Skeletal muscle cell (primary cell): ENCODE data around the gene TBATA.
A peak's percentile ranks its signal among the peaks of the same experiment; 100 is the strongest.

Experiments
- DNase-seq: peaks from one replicate; pipeline ENCODE4 v3.0.0-alpha.2; 2010; ENCODE audit warnings: low read depth
- H3K4me3 ChIP-seq: 2 replicates; pipeline ENCODE4 v1.5.1; 2011; ENCODE audit warnings: low read depth, mild to moderate bottlenecking, control low read depth, low read length, moderate library complexity

TBATA gene

DNA sequence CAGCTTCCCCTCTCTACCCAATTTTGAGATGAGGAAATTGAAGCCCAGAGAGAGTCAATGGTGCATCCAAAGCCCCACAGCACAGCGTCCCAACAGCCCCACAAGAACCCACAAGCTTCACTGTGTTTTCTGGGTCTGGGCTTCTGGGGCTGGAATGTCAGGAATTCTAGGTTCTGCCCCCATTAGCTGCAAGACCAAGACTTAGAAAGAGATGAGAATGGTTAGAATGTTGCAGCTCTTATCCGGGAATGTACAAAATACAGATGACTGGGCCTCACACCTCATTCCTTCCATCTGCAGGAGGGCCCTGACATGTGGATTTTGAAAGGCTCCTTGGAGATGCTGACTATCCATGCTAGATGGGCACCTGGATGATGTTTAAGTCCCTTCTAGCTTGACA is 24.5 kb upstream of the TBATA start:
- no peak for DNase-seq

DNA sequence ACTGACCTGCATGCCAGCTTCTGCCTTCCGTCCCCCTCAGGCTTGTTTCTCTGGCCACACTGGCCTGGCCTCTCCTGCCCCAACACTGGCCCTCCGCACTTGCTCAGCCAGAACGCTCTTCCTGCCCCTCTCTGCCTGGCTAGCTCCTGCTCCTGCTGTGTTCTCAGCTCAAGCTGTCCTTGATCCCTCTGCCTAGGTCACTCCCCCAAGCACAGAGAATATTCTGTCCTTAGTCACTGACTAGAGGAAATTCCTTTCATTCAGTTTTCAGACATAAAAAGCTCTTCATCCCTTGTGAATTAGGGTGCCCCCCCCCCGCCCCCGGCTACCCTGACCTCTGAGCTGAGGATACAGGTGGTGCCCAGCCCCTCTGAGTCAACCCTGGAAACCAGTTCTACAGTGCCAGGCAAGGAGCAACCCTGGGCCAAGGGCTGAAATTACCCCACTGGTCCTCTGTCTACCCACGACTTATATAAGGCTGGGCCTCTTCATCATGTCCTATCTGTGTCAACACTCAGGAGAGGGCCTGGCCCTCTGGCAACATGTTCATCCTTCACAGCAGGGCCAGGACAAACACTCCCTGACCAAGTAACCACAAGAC is 23.9 kb upstream of the TBATA start:
- H3K4me3 ChIP-seq = no peak overlapping the region
- DNase-seq = no peak

More for the DNA sequence above, 24.5 kb upstream of the TBATA start:
- H3K4me3 ChIP-seq = no peak overlapping the region

DNA sequence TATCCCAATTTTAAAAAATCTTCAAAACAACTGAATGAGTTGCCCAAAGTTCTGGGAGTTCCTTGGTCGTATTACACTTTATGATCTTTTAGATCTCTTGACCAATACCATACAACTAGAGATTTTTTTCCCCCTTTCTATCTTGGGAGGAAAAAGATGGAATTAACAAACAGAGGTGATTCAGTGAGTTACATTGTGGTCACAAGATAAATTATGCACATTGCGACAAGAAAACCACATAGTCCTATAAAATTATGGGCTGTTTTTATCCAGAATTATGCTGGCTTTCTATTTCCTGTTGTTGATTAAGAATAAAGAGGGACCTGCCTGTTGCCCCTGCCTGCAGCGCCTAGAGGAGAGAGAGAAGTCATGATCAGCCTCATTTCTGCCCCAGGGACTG is 22.4 kb upstream of the TBATA start:
- no peak overlapping the region for H3K4me3 ChIP-seq
- DNase-seq = no peak

- no peak for DNase-seq
Observed at GRCh38 chr10:70806841-70807240, 21.7 kb upstream of the TBATA start.

DNA sequence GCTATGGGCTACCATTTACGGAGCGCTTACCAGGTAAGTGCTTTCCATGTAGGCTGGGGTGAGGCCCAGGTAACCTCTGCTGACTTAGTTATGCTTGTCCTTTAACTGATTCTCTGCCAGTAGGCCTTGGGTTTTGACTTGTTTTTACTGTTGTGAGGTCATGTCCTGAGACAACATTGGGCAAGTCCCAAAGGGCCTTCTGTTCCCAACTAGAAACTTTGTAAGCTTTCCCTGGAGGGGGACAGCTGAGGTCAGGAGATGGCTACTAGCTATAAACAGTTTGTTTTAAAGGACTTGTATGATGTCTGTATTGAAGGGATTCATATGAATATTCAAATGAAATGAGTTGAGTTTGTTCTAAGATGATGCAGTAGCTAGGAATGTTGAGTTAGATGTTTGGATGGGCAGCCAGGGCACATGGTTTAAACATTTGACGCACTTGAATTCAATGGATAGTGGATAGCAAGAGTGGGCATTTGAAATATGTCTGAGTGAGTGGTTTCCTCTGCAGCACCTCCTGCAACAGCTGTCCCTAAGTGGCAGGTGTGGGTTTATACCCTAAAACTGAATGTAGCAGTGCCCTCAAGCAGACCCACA is 20.5 kb upstream of the TBATA start:
- no peak overlapping the region for H3K4me3 ChIP-seq
- DNase-seq = no peak

More at GRCh38 chr10:70806841-70807240, 21.7 kb upstream of the TBATA start:
- no peak overlapping the region for H3K4me3 ChIP-seq

DNA sequence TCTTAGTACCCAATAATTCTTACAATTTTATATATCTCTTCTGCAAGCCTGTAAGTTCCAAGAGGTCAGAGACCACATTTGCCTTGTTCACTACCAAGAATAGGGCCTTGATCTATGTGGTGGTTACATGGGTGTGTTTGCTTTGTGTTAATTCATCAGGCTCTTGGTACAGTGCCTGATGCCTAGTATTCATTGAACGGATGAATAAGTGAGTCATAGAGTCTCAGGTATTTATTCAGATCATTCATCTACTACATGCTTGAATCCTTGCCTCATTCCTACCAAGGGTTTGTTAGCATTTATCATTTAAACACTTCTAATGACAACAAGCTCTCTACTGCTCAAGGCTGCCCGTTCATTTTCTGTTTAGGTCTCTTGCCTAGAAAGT is 19.2 kb upstream of the TBATA start:
- DNase-seq = no peak
- H3K4me3 ChIP-seq = no peak overlapping the region

GRCh38 chr10:70803775-70804420 is 18.7 kb upstream of the TBATA start:
- no peak overlapping the region for H3K4me3 ChIP-seq
- no peak for DNase-seq

DNA sequence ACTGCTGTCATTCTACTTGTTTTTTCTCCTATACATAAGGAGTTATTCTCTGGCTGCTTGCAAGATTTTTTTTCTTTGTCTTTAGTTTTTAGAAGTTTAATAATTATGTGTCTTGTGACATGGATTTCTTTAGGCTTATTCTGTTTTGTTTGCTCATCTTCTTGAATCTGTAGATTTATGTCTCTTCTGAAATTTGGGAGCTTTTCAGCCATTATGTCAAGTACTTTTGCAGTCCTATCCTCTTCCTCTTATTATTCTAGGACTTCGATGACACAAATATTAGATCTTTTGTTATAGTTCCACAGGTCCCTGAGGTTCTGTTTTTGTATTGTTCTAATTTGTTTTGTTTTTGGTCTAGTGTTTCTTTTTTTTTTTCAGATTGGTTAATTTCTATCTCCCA is 16.7 kb upstream of the TBATA start:
- no peak for DNase-seq
- no peak overlapping the region for H3K4me3 ChIP-seq

GRCh38 chr10:70799124-70799523 is 13.9 kb upstream of the TBATA start:
- H3K4me3 ChIP-seq = no peak overlapping the region
- DNase-seq = no peak

DNA sequence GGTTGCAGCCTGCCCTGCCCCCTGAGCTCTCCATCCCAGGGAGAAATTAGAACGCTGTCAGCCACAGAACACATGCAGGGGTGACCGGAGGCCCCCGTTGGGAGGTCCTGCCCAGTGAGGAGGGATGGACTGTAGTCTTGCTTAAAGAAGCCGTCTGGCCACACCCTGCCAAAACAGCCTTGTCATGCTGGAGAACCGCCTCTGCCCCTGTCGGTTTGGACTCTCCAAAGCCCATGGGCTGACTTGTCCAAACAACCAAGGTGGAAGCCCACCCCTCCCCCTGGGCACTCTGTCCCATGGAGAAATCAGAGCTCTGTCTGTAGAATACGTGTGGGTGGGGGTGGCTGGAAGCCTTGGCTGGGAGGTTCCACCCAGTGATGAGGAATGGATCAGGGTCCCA is 12.7 kb upstream of the TBATA start:
- DNase-seq = no peak
- H3K4me3 ChIP-seq = no peak overlapping the region

GRCh38 chr10:70795613-70796012 is 10.4 kb upstream of the TBATA start:
- no peak for DNase-seq
- no peak overlapping the region for H3K4me3 ChIP-seq

- H3K4me3 ChIP-seq = no peak overlapping the region
- DNase-seq = no peak
Observed at GRCh38 chr10:70791386-70792039, 6.3 kb upstream of the TBATA start.

DNA sequence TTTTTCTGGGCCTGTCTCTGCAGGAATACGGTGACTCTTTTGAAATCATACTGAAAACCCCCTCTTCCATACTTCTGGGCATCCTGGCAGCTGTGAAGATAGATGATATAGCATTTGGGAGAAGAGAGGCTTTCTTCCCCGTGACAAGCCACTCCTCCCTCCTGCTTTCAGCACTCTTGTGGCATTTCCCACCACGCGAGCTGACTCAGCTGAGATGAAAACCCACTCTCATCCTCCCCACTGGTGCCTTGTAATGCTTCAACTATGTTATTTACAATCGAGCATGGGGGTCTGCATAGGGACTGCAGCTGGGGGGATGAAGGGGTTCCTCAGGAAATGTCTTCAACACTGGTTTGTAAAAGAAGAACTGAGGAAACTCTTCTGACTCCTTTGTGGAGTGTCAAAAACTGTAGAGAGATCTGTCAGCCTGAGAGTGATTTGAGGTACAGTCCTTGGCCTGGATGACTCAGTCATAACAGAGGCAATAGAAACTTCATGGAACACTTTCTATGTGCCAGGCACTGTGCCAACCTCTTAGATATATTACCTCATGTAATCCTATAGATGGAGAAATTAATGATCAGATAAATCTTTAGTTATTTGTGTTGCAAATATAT is 1.7 kb upstream of the TBATA start:
- DNase-seq = peak; percentile 31
- H3K4me3 ChIP-seq = no peak overlapping the region

GRCh38 chr10:70784471-70784870 is 706 bp downstream of the TBATA start:
- H3K4me3 ChIP-seq = no peak overlapping the region
- no peak for DNase-seq

DNA sequence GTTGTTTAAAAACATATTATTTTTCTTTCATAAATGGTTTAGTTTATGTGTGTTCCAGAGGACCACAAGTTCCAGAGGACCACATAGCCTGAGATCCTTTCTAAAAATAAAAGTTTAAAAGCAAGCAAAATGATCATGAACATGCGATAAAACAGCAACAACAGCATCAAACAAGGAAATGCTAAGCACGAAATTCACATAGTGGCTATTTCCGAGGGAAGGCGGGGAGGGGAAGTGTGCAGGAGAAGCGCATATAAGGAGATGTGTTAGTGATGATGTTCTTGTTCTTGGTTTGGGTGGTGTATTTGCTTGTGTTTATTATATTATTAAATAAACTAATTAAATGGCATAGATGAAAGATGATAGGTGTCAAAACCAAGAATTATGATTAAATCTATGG is 1.2 kb downstream of the TBATA start:
- no peak overlapping the region for H3K4me3 ChIP-seq
- no peak for DNase-seq

DNA sequence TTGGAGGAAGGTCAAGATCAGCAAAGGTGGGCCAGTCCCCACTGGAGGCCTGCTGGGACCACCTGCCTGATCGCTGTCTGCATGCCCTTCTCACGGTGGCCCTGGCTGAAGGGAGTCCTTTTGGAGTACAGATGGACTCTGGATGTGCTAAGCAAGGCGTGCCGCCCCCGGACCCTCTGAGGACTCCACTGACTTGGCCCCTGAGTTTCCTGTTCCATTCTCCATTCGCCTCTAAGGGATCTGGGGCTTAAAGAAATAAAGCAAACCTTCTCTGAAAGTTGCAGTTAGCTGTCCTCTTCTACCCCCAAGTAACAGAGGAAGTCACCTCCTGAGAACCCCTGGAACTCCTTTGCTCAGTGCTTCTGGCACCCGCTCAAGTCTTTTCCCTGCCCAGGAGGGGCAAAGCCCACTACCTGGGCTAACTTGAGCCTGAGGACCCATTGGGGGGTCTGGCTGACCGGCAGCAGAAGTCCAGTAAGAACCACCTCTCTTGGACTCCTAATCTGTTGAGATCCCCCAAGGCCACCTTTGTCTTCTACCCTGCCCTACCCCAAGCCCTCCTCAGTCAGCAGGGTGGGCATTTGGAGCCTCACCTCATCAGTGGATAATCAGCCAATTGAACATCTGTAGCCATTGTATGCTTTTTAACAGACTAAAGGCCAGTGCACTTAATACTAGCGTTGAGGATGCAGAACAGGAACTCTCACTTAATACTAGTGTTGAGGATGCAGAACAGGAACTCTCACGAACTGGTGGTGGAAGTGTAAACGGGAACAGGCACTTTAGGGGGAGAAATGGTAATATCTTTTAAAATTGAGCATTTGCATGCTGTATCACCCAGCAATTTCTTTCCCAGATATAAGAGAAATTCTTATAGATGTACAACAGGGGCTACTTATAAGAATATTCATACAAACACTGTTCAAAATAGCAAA is 2.2 kb downstream of the TBATA start:
- DNase-seq = no peak
- H3K4me3 ChIP-seq = no peak overlapping the region

DNA sequence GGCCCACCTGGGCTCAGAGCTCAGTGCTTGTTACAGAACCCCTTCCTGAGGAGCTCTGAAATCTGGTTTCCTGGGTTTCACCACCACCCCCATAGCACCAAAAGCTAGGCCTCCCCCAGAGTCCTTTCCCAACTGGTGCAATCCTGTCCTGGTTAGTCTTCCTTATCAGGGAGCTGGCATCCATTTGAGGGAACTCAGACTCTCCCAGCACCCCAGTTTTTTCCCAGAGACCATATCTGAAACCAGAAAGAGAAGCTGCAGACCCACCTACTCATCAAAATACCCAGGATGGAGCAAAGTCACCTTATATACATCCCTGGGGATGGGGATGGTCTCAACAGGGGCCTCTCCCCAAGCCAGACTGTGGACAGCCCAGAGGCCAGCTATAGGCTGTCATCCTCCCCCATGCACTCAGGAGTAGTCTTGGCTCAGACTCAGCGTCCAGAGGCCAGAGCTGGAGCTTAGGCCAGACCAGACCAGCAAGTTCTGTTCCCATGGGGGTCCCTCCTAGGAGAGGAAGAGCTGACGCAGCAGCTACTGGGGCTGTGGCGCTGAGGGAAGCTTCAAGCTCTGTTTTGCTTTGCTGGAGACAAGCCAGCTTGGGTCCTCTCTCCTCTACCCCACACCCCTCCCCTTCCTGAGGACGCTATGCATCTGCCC is 3.0 kb downstream of the TBATA start:
- H3K4me3 ChIP-seq = no peak overlapping the region
- no peak for DNase-seq

GRCh38 chr10:70781461-70782051 is 3.6 kb downstream of the TBATA start:
- no peak for DNase-seq

More at GRCh38 chr10:70781461-70782051, 3.6 kb downstream of the TBATA start:
- H3K4me3 ChIP-seq = no peak overlapping the region
